Upper lobe of left lung (tissue), 6 donors: ENCODE data around the gene TSPOAP1. TPM values are rescaled to one million over a fixed set of nuclear protein-coding genes. Genes with fewer than 3 reads are reported as not detected.
A peak's percentile ranks its signal among the peaks of the same experiment; 100 is the strongest.

Experiments
- ATAC-seq, 2 donors: fragments of 200-7000 bp; cut with Tn5 transposase; one replicate each; pipeline ENCODE4 v1.9.1; 2022; ENCODE audit warnings: mild to moderate bottlenecking in 2 of 2, moderate library complexity in 2 of 2; ENCODE audit not compliant: low FRiP score in 2 of 2
- DNase-seq, 2 donors: peaks; one replicate each; pipeline ENCODE4 v3.0.0-alpha.2; 2019 to 2020
- H3K27ac ChIP-seq, 4 donors: fragments of 200-600 bp; sonication (generic); one replicate each; pipeline ENCODE4 v1.5.1; 2016 to 2019
- H3K27me3 ChIP-seq, 4 donors: fragments of 200-600 bp; sonication (generic); one replicate each; pipeline ENCODE4 v1.5.1; 2017 to 2019
- H3K36me3 ChIP-seq, 4 donors: fragments of 200-600 bp; sonication (generic); one replicate each; pipeline ENCODE4 v1.5.1; 2016 to 2019
- H3K4me1 ChIP-seq, 4 donors: fragments of 200-600 bp; sonication (generic); one replicate each; pipeline ENCODE4 v1.5.1; 2018 to 2019
- H3K4me3 ChIP-seq, 4 donors: fragments of 200-600 bp; sonication (generic); one replicate each; pipeline ENCODE4 v1.5.1; 2017 to 2019; ENCODE audit warnings: mild to moderate bottlenecking in 2 of 4, moderate library complexity in 1 of 4
- H3K9me3 ChIP-seq, 4 donors: fragments of 200-600 bp; sonication (generic); one replicate each; pipeline ENCODE4 v1.5.1; 2018 to 2019
- CTCF ChIP-seq, 6 experiments: fragments of 450-650 bp in 4 of 6; fragments of 200-600 bp in 2 of 6; sonication (generic) in 2 of 6; IDR thresholded peaks; one replicate each; pipeline ENCODE4 v1.5.1; 2016 to 2019; ENCODE audit warnings: antibody characterized with exemption in 6 of 6
- EP300 ChIP-seq, 4 donors: sonication (generic); formaldehyde crosslinking; IDR thresholded peaks; one replicate each; pipeline ENCODE4 v1.5.1; 2017; ENCODE audit warnings: antibody characterized with exemption in 4 of 4, control low read depth in 2 of 4
- POLR2A ChIP-seq, 4 donors: fragments of 450-650 bp; IDR thresholded peaks; one replicate each; pipeline ENCODE4 v1.5.1; 2016 to 2017; ENCODE audit warnings: antibody characterized with exemption in 4 of 4, mild to moderate bottlenecking in 2 of 4
- POLR2AphosphoS5 ChIP-seq, 2 donors: sonication (generic); formaldehyde crosslinking; IDR thresholded peaks; one replicate each; pipeline ENCODE4 v1.5.1; 2017; ENCODE audit warnings: antibody characterized with exemption in 2 of 2
- whole genome bisulfite sequencing, 2 donors: methylation state at CpG; one replicate each; pipeline ENCODE4 v1.1.5; 2017 to 2018; 5-methylcytosine and 5-hydroxymethylcytosine counted together
- total RNA-seq, 6 donors: library from RNA; depleted of rRNA in 4 of 6; stranded (reverse); fragments of >200 nt in 4 of 6; gene quantifications; one replicate each; pipeline versions ENCODE4 v1.1.0 to v1.2.1, GENCODE V29; 2016 to 2021
- donor health status: DM: no; HTN: no; CAD: no; lungs with moderate emphysema.
- donor health status: DM: no; HTN: yes; CAD: no; lungs with severe emphysema.

The TSPOAP1 gene
- total RNA-seq, 6 donors from 2014 or later = 14.0 to 50.3 (median 24.1) TPM

- ATAC-seq (no peak), DNase-seq (no peak)
- no peaks in the 10 kb centered on the region for H3K9me3 ChIP-seq
- no peaks in the 10 kb centered on the region for H3K36me3 ChIP-seq
- peaks cover 0 to 5% (median 0%) of the 10 kb centered on the region in 4 donors for H3K27me3 ChIP-seq
- H3K27ac ChIP-seq = no peak overlapping the region
- WGBS, 2 donors = 52% methylated on average over 2 of the region's 2 CpGs; no CpG with 5 or more reads in 1 of the 2 donors
- H3K4me3 ChIP-seq = no peak overlapping the region
- peaks cover 3 to 21% (median 11%) of the 10 kb centered on the region in 4 donors for H3K4me1 ChIP-seq
- no peak for TF ChIP-seq POLR2A (IDR thresholded peaks at IDR 0.05)
- no peak for TF ChIP-seq CTCF (IDR thresholded peaks at IDR 0.05)
- no peak for TF ChIP-seq EP300 (IDR thresholded peaks at IDR 0.05)
These were observed 52.2 kb downstream of the TSPOAP1 start for GRCh38 chr17:58276423-58276822.

GRCh38 chr17:58275417-58275816 is 53.2 kb downstream of the TSPOAP1 start:
- Histone ChIP-seq H3K9me3 (no peaks in the 10 kb centered on the region), H3K27ac (no peak overlapping the region), H3K4me1 (peaks cover 3 to 21% (median 11%) of the 10 kb centered on the region in 4 donors), H3K27me3 (peaks cover 0 to 5% (median 0%) of the 10 kb centered on the region in 4 donors), H3K36me3 (no peaks in the 10 kb centered on the region), H3K4me3 (no peak overlapping the region)
- DNase-seq (no peak), ATAC-seq (no peak)
- 78 to 82% methylated on average over 8 to 10 of the region's 10 CpGs for WGBS, 2 donors
- TF ChIP-seq EP300 (IDR thresholded peaks at IDR 0.05) = no peak
- no peak for TF ChIP-seq CTCF (IDR thresholded peaks at IDR 0.05)
- no peak for TF ChIP-seq POLR2AphosphoS5 (IDR thresholded peaks at IDR 0.05)
- no peak for TF ChIP-seq POLR2A (IDR thresholded peaks at IDR 0.05)

- 62 to 80% methylated on average over 15 of the region's 15 CpGs for WGBS, 2 donors
- ATAC-seq = no peak
- no peaks in the 10 kb centered on the region for H3K36me3 ChIP-seq
- TF ChIP-seq EP300 (IDR thresholded peaks at IDR 0.05) (no peak), POLR2A (IDR thresholded peaks at IDR 0.05) (no peak), CTCF (IDR thresholded peaks at IDR 0.05) (no peak), POLR2AphosphoS5 (IDR thresholded peaks at IDR 0.05) (no peak)
- no peak overlapping the region for H3K4me3 ChIP-seq
- DNase-seq = no peak
- peaks cover 0 to 9% (median 2%) of the 10 kb centered on the region in 4 donors for H3K4me1 ChIP-seq
- H3K9me3 ChIP-seq = no peaks in the 10 kb centered on the region
- H3K27me3 ChIP-seq = no peaks in the 10 kb centered on the region
- no peak overlapping the region for H3K27ac ChIP-seq
These were observed 55.0 kb downstream of the TSPOAP1 start for GRCh38 chr17:58273453-58274104.

GRCh38 chr17:58272367-58273280 is 56.0 kb downstream of the TSPOAP1 start:
- H3K27me3 ChIP-seq = no peaks in the 10 kb centered on the region
- no peaks in the 10 kb centered on the region for H3K4me1 ChIP-seq
- H3K27ac ChIP-seq = no peak overlapping the region
- 70 to 86% methylated on average over 9 to 12 of the region's 12 CpGs for WGBS, 2 donors
- ATAC-seq (no peak), DNase-seq (no peak)
- H3K9me3 ChIP-seq = no peaks in the 10 kb centered on the region
- TF ChIP-seq POLR2AphosphoS5 (IDR thresholded peaks at IDR 0.05) = no peak
- TF ChIP-seq EP300 (IDR thresholded peaks at IDR 0.05) = no peak
- H3K4me3 ChIP-seq = no peak overlapping the region
- no peaks in the 10 kb centered on the region for H3K36me3 ChIP-seq

- H3K9me3 ChIP-seq = no peaks in the 10 kb centered on the region
- ATAC-seq = no peak
- peak in 1 of 2 donors; percentile 65 for DNase-seq
- no peaks in the 10 kb centered on the region for H3K27me3 ChIP-seq
- TF ChIP-seq EP300 (IDR thresholded peaks at IDR 0.05) (no peak), POLR2AphosphoS5 (IDR thresholded peaks at IDR 0.05) (no peak), CTCF (IDR thresholded peaks at IDR 0.05) (no peak), POLR2A (IDR thresholded peaks at IDR 0.05) (no peak)
- no peak overlapping the region for H3K4me3 ChIP-seq
- no peak overlapping the region for H3K27ac ChIP-seq
- no peaks in the 10 kb centered on the region for H3K36me3 ChIP-seq
- no peaks in the 10 kb centered on the region for H3K4me1 ChIP-seq
- WGBS, 2 donors = 82 to 84% methylated on average over 19 to 21 of the region's 21 CpGs
These were observed 57.2 kb downstream of the TSPOAP1 start for GRCh38 chr17:58271216-58271931.
